ENCODE data around the gene HSPA12B.

DNA sequence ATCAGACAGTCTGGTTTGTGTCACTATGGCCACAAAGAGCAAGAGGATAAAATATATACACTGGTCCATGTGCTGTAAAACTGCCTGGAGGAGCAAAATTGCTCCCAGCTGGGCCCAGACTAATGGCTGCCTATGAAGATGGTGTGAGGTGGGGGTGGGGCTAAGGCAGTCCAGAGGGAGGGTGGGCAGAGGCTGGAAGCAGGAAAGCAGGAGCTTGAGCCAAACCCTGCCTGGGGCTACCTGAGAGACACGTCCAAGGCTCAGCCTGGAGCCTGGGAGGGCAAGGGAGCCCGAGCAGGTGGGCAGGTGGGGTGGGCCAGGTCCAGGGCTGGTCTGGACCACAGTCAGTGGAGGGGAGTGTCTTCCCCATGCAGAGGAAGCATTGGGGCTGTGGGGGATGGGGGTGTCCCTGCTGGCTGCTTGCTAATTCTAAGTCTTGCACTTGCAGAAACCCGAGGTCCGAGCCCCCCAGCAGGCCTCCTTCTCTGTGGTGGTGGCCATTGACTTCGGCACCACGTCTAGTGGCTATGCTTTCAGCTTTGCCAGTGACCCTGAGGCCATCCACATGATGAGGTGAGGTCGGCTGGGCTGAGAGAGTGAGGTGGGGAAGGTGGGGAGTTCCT lies 9.5 kb downstream of the HSPA12B start:
- TF ChIP-seq, protein P1, sequence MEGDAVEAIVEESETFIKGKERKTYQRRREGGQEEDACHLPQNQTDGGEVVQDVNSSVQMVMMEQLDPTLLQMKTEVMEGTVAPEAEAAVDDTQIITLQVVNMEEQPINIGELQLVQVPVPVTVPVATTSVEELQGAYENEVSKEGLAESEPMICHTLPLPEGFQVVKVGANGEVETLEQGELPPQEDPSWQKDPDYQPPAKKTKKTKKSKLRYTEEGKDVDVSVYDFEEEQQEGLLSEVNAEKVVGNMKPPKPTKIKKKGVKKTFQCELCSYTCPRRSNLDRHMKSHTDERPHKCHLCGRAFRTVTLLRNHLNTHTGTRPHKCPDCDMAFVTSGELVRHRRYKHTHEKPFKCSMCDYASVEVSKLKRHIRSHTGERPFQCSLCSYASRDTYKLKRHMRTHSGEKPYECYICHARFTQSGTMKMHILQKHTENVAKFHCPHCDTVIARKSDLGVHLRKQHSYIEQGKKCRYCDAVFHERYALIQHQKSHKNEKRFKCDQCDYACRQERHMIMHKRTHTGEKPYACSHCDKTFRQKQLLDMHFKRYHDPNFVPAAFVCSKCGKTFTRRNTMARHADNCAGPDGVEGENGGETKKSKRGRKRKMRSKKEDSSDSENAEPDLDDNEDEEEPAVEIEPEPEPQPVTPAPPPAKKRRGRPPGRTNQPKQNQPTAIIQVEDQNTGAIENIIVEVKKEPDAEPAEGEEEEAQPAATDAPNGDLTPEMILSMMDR (IDR thresholded peaks at IDR 0.05), result no peak
- TF ChIP-seq POLR2A (IDR thresholded peaks at IDR 0.05), result no peak

All from thyroid gland (tissue), 4 donors.